ENCODE results near the gene ARNT2. TPM values are rescaled to one million over a fixed set of nuclear protein-coding genes. Genes with fewer than 3 reads are reported as not detected.

ARNT2 gene
- total RNA-seq, 2 donors from 2014 or later, result not detected

DNA sequence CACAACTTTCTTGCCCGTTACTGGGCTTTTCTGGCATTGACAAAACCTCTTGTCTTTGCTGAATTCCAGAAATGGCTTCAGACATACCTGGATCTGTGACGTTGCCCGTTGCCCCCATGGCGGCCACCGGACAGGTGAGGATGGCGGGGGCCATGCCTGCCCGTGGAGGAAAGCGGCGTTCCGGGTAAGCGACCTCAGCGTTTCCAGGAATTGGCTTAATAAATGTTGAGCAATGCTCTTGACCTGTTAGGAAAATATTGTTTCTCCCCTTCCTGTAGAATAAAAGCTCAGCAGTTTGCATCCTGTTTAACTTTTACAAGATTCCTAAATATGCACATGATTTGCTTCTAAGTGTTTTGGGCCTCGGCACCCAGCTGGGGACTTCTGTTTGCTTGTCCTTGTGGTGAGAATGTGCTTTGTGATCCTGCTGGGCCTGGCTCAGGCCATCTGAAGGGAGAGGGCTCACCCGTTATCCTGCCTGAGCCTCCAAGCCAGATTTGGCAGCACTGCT is 46.7 kb downstream of the ARNT2 start:
- ATAC-seq, result no peak

DNA sequence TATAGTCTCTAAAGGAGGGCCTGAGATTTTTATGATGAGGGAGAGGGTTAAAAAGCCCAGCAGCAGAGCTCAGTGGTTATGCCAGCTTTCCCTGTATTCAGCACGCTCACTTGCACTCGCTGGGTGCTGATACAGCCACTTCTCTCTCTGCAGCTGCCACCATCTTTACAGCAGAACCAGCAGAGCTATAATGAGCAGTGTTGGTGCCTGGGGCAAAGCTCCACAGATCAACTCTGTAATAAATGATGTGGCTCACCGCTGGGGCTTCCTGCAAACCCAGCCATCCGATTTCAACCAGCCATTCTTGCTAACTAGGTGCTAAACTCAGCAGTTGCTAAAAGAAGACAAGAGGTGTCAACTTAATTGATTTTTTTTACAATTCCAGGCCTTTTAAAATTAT is 48.0 kb downstream of the ARNT2 start:
- Mint-ChIP-seq H3K36me3 (no peaks in the 10 kb centered on the region), H3K9me3 (no peaks in the 10 kb centered on the region), H3K27ac (no peak overlapping the region)
- ATAC-seq (no peak), DNase-seq (ENCODE audit: low spot score in 2 of 2) (no peak)

More for the DNA sequence above, 46.7 kb downstream of the ARNT2 start:
- Mint-ChIP-seq H3K27ac (no peak overlapping the region), H3K36me3 (no peaks in the 10 kb centered on the region), H3K9me3 (no peaks in the 10 kb centered on the region)
- no peak for DNase-seq (ENCODE audit: low spot score in 2 of 2)

DNA sequence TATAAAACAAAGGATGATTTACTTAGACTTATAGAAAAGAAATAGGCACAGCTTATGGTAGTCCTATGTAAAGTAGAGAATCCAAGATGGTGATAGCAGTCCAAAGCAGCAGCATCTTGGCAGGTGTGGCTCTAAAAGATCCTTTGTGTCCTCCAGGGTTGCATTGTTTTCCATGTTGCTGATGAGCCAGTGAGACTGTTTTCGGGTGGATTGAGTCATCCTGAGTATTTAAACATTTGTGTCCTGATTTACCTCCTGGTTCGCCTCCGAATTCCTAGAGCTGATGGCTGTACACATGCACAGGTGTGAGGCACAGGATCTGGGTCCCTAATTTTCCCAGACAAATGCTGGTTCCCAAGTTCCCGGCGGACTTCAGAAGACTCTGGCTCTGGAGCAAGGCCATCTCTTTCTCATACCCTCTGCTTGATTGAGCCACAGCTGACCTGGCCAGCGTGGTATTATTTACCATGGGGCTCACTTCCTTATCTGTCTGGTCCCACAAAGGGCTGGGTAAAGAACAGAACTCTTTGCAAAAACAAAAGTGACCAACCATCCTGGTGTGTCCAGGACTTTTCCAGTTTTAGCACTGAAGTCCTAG is 51.0 kb downstream of the ARNT2 start:
- no peak overlapping the region for H3K27ac Mint-ChIP-seq
- DNase-seq (ENCODE audit: low spot score in 2 of 2) (no peak), ATAC-seq (no peak)
- H3K9me3 Mint-ChIP-seq, result no peaks in the 10 kb centered on the region
- no peaks in the 10 kb centered on the region for H3K36me3 Mint-ChIP-seq

DNA sequence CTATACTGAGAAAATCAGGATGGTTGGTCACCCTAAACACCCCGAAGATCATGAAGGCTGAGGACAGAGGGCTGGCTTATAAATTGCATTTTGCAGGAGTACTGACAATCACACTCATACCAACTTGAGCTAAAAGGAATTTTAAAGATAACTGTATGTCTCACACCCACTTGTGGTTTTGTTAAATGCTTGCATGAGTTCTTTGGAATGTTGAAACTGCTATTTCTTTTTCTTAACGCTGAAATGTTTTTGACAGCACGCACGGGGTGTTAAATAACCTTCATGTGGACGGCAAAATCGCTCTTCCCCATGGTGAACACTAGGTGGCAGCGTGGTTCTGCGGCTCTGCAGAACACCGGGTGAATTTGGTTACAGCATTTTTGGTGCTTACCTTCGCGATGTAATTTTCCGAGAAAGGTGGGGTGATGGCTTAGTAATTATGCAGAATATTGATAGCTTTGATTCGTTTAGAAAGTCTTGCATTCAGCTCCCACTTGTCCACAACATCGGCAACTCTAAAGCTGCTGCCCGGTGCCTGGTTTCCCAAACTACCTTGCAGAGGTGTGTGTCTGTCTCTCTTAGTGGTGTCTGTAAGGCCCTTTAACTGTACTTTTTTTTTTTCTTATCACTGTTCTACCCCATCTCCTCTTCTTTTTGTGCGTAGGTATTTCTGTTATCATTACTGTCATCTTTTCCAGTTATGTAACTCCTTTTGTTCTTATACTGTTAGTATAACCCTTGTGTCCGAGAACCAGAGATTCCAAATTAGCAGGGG is 51.7 kb downstream of the ARNT2 start:
- H3K9me3 Mint-ChIP-seq, result no peaks in the 10 kb centered on the region
- H3K36me3 Mint-ChIP-seq, result no peaks in the 10 kb centered on the region
- H3K27ac Mint-ChIP-seq, result no peak overlapping the region
- ATAC-seq, result peak; percentile 51 to 77
- DNase-seq (ENCODE audit: low spot score in 2 of 2), result peak in 1 of 2 donors; percentile 60

- no peak overlapping the region for H3K27ac Mint-ChIP-seq
- no peaks in the 10 kb centered on the region for H3K9me3 Mint-ChIP-seq
- DNase-seq (ENCODE audit: low spot score in 2 of 2) (no peak), ATAC-seq (no peak)
- H3K36me3 Mint-ChIP-seq, result no peaks in the 10 kb centered on the region
Measured at GRCh38 chr15:80456517-80457492, 52.6 kb downstream of the ARNT2 start.

GRCh38 chr15:80457896-80458295 is 53.7 kb downstream of the ARNT2 start:
- no peak for ATAC-seq
- no peaks in the 10 kb centered on the region for H3K9me3 Mint-ChIP-seq
- DNase-seq (ENCODE audit: low spot score in 2 of 2), result no peak
- H3K36me3 Mint-ChIP-seq, result no peaks in the 10 kb centered on the region
- no peak overlapping the region for H3K27ac Mint-ChIP-seq

DNA sequence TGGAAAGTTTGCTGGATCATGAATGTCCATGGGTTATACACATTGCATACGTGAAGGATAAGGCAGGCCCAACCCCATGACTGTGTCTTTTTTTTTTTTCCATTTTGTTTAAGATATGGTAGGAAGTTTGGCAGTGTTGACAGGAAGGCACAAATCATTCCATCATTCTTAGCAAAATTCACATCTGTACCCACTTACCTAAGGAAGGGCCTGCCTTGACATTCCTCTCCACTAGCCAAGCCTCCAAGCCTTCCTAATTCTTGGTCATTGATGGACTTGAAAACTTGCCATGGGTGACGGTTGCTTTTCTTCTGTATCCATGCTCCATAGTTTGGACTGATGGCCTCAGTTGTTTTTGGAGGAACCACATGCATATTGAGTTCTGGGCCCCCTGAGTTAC is 54.4 kb downstream of the ARNT2 start:
- Mint-ChIP-seq H3K27ac (no peak overlapping the region), H3K36me3 (no peaks in the 10 kb centered on the region), H3K9me3 (no peaks in the 10 kb centered on the region)
- ATAC-seq (no peak), DNase-seq (ENCODE audit: low spot score in 2 of 2) (no peak)

GRCh38 chr15:80459380-80459779 is 55.2 kb downstream of the ARNT2 start:
- DNase-seq (ENCODE audit: low spot score in 2 of 2) (no peak), ATAC-seq (no peak)
- no peaks in the 10 kb centered on the region for H3K36me3 Mint-ChIP-seq
- H3K27ac Mint-ChIP-seq, result no peak overlapping the region
- H3K9me3 Mint-ChIP-seq, result no peaks in the 10 kb centered on the region

- Mint-ChIP-seq H3K9me3 (no peaks in the 10 kb centered on the region), H3K27ac (no peak overlapping the region)
- ATAC-seq, result no peak
Measured at GRCh38 chr15:80459818-80460217, 55.6 kb downstream of the ARNT2 start.

GRCh38 chr15:80461356-80462095 is 57.3 kb downstream of the ARNT2 start:
- Mint-ChIP-seq H3K9me3 (no peaks in the 10 kb centered on the region), H3K36me3 (no peaks in the 10 kb centered on the region), H3K27ac (no peak overlapping the region)
- DNase-seq (ENCODE audit: low spot score in 2 of 2), result no peak
- ATAC-seq, result no peak

More at GRCh38 chr15:80459818-80460217, 55.6 kb downstream of the ARNT2 start:
- no peaks in the 10 kb centered on the region for H3K36me3 Mint-ChIP-seq
- no peak for DNase-seq (ENCODE audit: low spot score in 2 of 2)

- ATAC-seq (no peak), DNase-seq (ENCODE audit: low spot score in 2 of 2) (no peak)
- no peaks in the 10 kb centered on the region for H3K36me3 Mint-ChIP-seq
- H3K9me3 Mint-ChIP-seq, result no peaks in the 10 kb centered on the region
- H3K27ac Mint-ChIP-seq, result no peak overlapping the region
Measured at GRCh38 chr15:80462111-80462510, 57.9 kb downstream of the ARNT2 start.

DNA sequence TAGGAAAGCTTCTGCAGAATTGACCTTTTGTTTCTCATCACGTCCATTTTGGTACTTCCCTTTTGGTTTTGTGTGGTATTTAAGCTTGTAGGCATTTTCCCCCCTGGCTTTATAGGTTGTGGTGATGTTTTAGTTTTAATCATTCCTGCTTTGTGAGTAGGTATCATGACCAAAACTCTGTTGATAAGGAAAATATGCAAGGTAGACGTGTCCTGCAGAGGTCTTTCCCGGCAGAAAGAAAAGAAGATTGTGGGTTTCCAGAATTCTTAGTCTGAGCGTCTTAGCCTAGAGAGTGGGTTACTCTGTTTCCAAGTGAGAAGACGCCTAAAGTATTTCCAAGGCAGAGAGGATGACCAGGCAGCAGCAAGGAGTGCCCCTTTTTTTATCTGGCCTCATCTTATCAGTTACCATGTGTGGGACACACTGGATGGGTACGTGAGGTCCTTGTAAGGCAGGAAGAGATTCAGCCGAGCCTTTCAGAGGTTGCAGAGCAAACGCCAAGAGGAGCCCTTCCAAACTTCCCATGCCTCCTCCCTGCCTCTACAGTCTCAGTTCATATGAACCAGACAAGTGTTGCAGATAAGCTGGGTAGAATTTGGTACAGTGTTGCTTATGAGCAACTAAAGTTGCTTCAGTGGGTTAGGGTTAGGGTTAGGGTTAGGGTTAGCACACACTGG is 58.8 kb downstream of the ARNT2 start:
- Mint-ChIP-seq H3K9me3 (no peaks in the 10 kb centered on the region), H3K36me3 (no peaks in the 10 kb centered on the region), H3K27ac (no peak overlapping the region)
- DNase-seq (ENCODE audit: low spot score in 2 of 2) (no peak), ATAC-seq (no peak)

DNA sequence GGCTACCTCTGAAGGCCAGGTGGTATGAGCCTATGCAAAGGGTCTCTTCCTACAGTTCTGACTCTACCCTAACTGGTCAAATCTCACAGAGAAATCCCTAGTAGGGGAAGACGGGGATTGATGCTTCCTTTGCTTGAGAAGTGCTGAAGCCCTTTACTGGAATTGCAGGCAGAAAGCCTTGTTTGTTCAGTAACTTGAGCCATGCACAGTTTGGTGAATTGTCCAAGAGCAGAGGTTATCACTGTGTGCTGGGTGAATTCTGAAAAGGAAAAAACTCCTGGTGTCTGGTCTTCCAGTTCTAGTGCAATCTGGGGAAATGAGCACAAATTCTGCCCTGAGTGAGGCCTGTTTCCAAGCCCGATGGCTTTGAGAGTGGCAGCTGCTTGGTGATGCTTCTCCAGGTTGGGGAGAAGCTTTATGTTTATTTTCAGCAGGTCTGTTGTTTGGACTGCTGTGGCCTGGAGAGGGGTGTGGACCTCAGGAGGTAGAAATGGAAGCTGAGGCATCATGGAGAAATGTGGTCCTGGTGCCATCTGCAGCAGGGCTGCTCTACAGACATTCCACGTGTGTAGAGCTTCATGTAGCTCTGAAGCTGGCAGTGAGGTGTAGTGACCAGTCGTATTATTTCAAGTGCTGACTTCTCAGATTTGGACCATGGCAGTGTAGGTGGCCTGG is 60.9 kb downstream of the ARNT2 start:
- Mint-ChIP-seq H3K27ac (no peak overlapping the region), H3K9me3 (no peaks in the 10 kb centered on the region), H3K36me3 (no peaks in the 10 kb centered on the region)
- no peak for DNase-seq (ENCODE audit: low spot score in 2 of 2)
- no peak for ATAC-seq

- Mint-ChIP-seq H3K9me3 (no peaks in the 10 kb centered on the region), H3K36me3 (no peaks in the 10 kb centered on the region), H3K27ac (no peak overlapping the region)
- ATAC-seq (no peak), DNase-seq (ENCODE audit: low spot score in 2 of 2) (no peak)
Measured at GRCh38 chr15:80465626-80466005, 61.4 kb downstream of the ARNT2 start.

- Mint-ChIP-seq H3K36me3 (no peaks in the 10 kb centered on the region), H3K9me3 (no peaks in the 10 kb centered on the region), H3K27ac (no peak overlapping the region)
- no peak for DNase-seq (ENCODE audit: low spot score in 2 of 2)
- no peak for ATAC-seq
Measured at GRCh38 chr15:80466543-80466942, 62.4 kb downstream of the ARNT2 start.
